SK-N-MC (cell line): Measurements from ENCODE around the gene SCFD1.

Experiments used
- EZH2 ChIP-seq: fragments of 200-600 bp; sonication (generic); IDR thresholded peaks from one replicate; pipeline ENCODE4 v1.6.1; 2017; ENCODE audit warnings: antibody characterized with exemption
- POLR2AphosphoS5 ChIP-seq: IDR thresholded peaks from 2 replicates; pipeline ENCODE4 v1.6.1; 2012; ENCODE audit warnings: mild to moderate bottlenecking, low read depth, low read length, borderline replicate concordance

GRCh38 chr14:30582376-30582775 lies 39.7 kb upstream of the SCFD1 start:
- TF ChIP-seq EZH2 (no peak), POLR2AphosphoS5 (no peak)
